Esophagus squamous epithelium (tissue), 5 donors: ENCODE data around the gene SPEG. TPM values are rescaled to one million over a fixed set of nuclear protein-coding genes. Genes with fewer than 3 reads are reported as not detected.

Experiments
- DNase-seq: peaks from one replicate; lab custom pipeline; 2025; lab: John Stamatoyannopoulos, UW
- H3K27ac ChIP-seq, 4 donors: fragments of 200-600 bp; sonication (generic); one replicate each; pipeline ENCODE4 v1.5.1; 2016 to 2019; ENCODE audit warnings: mild to moderate bottlenecking in 1 of 4
- H3K27me3 ChIP-seq, 4 donors: fragments of 200-600 bp; sonication (generic); 1 replicate in 3 of 4; 2 replicates in 1 of 4; pipeline versions ENCODE4 v1.5.1 to v1.6.0; 2017 to 2021; ENCODE audit warnings: antibody characterized with exemption in 1 of 4
- H3K36me3 ChIP-seq, 3 donors: fragments of 200-600 bp; sonication (generic); one replicate each; pipeline ENCODE4 v1.5.1; 2016 to 2019
- H3K4me1 ChIP-seq, 3 donors: fragments of 200-600 bp; sonication (generic); one replicate each; pipeline ENCODE4 v1.5.1; 2017 to 2019
- H3K4me3 ChIP-seq, 4 donors: fragments of 200-600 bp; sonication (generic); 1 replicate in 3 of 4; 2 replicates in 1 of 4; pipeline ENCODE4 v1.5.1; 2016 to 2019; ENCODE audit warnings: mild to moderate bottlenecking in 2 of 4, moderate library complexity in 1 of 4
- H3K9me3 ChIP-seq, 3 donors: fragments of 200-600 bp; sonication (generic); one replicate each; pipeline ENCODE4 v1.5.1; 2016 to 2019
- POLR2A ChIP-seq, 4 donors: fragments of 450-650 bp; IDR thresholded peaks; one replicate each; pipeline ENCODE4 v1.6.1; 2017; ENCODE audit warnings: antibody characterized with exemption in 4 of 4, mild to moderate bottlenecking in 4 of 4, moderate library complexity in 3 of 4
- WGBS, 2 donors: methylation state at CpG; one replicate each; pipeline ENCODE4 v1.1.5; 2018; 5-methylcytosine and 5-hydroxymethylcytosine counted together
- intact Hi-C: fragments of 100-400 bp; cut with DNase I; formaldehyde crosslinking; loops from one replicate; pipeline ENCODE4 v1.15.0; 2022
- total RNA-seq, 4 donors: library from RNA; depleted of rRNA; stranded (reverse); fragments of >200 nt; gene quantifications; one replicate each; pipeline ENCODE4 v1.1.0, GENCODE V29; 2016
- TF ChIP-seq, protein P1 (sequence below), 6 experiments: fragments of 450-650 bp in 4 of 6; fragments of 200-600 bp in 2 of 6; sonication (generic) in 2 of 6; IDR thresholded peaks; one replicate each; pipeline ENCODE4 v1.5.1; 2016 to 2019; ENCODE audit warnings: antibody characterized with exemption in 6 of 6, mild to moderate bottlenecking in 4 of 6, moderate library complexity in 4 of 6
- donor health status: DM: yes; HTN: yes; CAD: no.

SPEG gene
- total RNA-seq, 4 donors from 2014 or later, result 3.8 to 29.0 (median 5.0) TPM

DNA sequence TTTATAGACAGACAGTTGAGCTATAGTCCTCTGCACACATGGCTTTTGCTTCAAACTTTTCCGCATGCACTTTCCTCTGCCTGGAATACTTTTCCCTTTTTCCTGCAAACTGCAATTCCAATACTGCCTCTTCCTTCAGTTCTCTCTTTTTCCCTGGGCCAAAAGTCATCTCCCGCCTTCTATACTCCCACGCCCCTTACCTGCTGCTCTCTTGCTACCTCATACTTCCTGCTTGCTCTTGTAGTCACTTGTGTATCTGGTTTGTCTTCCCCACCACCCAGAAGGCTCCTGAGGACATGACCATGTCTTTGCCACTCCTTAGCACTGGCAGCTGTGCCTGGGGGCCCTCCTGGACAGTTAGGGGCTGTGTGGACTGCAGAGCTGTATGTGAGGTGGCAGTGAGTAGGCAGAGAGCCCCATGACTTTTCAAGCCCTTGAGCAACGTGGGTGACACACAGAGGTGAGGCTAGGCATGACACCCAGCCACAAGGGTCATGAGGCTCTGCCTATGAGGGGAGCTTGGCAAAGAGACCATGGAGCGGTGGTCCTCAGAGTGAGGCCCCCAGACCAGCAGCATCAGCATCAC lies 23.2 kb downstream of the SPEG start:
- WGBS, 2 donors, result 43 to 65% methylated on average over 4 of the region's 5 CpGs
- peak overlapping the region in 3 of 4 donors; percentile 65 to 88 (median 74) for H3K27ac ChIP-seq
- H3K9me3 ChIP-seq, result no peaks in the 10 kb centered on the region
- H3K4me3 ChIP-seq, result no peak overlapping the region
- no peak for DNase-seq
- H3K36me3 ChIP-seq, result no peaks in the 10 kb centered on the region
- no peak for TF ChIP-seq POLR2A (IDR thresholded peaks at IDR 0.05)
- TF ChIP-seq, protein P1, sequence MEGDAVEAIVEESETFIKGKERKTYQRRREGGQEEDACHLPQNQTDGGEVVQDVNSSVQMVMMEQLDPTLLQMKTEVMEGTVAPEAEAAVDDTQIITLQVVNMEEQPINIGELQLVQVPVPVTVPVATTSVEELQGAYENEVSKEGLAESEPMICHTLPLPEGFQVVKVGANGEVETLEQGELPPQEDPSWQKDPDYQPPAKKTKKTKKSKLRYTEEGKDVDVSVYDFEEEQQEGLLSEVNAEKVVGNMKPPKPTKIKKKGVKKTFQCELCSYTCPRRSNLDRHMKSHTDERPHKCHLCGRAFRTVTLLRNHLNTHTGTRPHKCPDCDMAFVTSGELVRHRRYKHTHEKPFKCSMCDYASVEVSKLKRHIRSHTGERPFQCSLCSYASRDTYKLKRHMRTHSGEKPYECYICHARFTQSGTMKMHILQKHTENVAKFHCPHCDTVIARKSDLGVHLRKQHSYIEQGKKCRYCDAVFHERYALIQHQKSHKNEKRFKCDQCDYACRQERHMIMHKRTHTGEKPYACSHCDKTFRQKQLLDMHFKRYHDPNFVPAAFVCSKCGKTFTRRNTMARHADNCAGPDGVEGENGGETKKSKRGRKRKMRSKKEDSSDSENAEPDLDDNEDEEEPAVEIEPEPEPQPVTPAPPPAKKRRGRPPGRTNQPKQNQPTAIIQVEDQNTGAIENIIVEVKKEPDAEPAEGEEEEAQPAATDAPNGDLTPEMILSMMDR (IDR thresholded peaks at IDR 0.05), result peak in 1 of 6 experiments; percentile 9
- H3K4me1 ChIP-seq, result peaks cover 0 to 54% (median 14%) of the 10 kb centered on the region in 3 donors
- intact Hi-C loops, result no loop called here
- H3K27me3 ChIP-seq, result peaks cover 0 to 20% (median 0%) of the 10 kb centered on the region in 4 donors

DNA sequence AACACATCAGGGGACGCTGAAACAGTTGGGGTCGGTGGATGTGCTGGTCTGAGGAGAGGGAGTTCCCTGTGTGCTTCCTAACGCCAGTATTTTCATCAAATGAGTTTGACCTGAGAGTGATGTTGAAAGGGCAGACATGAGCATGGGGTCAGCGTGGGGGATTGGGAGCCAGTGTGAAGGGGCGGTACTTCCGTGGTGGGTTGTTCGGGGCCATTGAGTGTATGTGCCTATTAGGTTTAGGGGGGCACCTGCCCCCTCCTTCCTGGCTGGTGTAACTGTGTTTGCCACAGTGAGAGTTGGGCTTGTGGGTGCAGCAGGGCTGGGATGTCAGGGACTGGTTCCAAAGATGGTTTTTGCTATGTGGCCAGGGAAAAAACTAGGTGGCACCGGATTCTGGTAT lies 24.4 kb downstream of the SPEG start:
- Histone ChIP-seq H3K27ac (peak overlapping the region in 3 of 4 donors; percentile 74 to 88 (median 87)), H3K4me3 (no peak overlapping the region), H3K36me3 (no peaks in the 10 kb centered on the region), H3K9me3 (no peaks in the 10 kb centered on the region), H3K27me3 (peaks cover 0 to 9% (median 0%) of the 10 kb centered on the region in 4 donors), H3K4me1 (peaks cover 0 to 43% (median 7%) of the 10 kb centered on the region in 3 donors)
- intact Hi-C loops, result no loop called here
- no peak for DNase-seq
- TF ChIP-seq, protein P1 (IDR thresholded peaks at IDR 0.05), result no peak
- TF ChIP-seq POLR2A (IDR thresholded peaks at IDR 0.05), result no peak
- WGBS, 2 donors, result 66 to 72% methylated on average over 6 to 8 of the region's 8 CpGs

DNA sequence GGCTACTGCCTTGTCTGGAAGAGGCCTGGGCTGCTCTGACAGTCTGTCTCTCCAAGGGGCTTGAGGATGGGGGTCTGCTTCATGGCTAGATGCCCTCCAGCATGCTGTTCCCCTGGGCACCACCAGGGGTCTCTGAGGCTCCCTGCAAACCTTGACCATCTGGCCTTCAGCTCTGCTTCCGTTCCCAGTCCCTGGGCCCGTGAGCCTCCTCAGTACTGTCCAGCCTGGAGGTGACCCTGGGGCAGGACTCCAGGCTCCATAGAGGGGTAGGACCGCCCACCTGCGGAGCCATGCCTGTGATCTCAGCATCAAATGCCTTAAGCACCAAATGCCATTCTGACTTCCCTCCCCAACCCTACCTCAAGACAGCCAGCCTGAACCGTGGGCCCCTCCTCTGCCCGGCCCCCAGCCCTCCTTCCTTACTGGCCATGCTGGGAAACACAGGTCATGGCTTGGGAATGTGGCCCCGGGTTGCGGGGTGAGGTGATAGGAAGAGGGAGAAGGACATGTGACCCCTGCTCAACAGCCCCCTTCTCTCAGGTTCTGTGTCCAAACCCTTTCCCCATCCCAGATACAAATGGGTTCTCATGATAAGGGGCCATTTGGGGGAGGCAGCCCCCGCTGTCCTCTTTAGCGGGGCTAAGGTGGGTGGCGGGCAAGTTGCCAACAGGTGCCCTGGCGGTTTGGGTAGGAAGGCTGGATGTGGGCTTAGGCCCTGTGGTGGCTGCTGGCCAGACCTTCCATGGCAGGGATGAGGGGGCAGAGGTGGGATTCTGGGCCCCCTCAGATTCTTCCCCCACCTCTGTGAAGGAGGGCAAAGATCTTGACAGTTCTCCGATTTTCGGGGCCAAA lies 25.0 kb downstream of the SPEG start:
- H3K4me1 ChIP-seq, result peaks cover 0 to 40% (median 3%) of the 10 kb centered on the region in 3 donors
- DNase-seq, result no peak
- no peak for TF ChIP-seq POLR2A (IDR thresholded peaks at IDR 0.05)
- TF ChIP-seq, protein P1 (IDR thresholded peaks at IDR 0.05), result peak; percentile 56 to 83 (median 73)
- H3K9me3 ChIP-seq, result no peaks in the 10 kb centered on the region
- peaks cover 0 to 9% (median 0%) of the 10 kb centered on the region in 4 donors for H3K27me3 ChIP-seq
- 61 to 94% methylated on average over 3 to 12 of the region's 14 CpGs for WGBS, 2 donors
- H3K27ac ChIP-seq, result peak overlapping the region; percentile 54 to 88 (median 80)
- peak overlapping the region in 1 of 4 donors; percentile 20 for H3K4me3 ChIP-seq
- intact Hi-C loops, result no loop called here
- peaks cover 0 to 4% (median 0%) of the 10 kb centered on the region in 3 donors for H3K36me3 ChIP-seq

DNA sequence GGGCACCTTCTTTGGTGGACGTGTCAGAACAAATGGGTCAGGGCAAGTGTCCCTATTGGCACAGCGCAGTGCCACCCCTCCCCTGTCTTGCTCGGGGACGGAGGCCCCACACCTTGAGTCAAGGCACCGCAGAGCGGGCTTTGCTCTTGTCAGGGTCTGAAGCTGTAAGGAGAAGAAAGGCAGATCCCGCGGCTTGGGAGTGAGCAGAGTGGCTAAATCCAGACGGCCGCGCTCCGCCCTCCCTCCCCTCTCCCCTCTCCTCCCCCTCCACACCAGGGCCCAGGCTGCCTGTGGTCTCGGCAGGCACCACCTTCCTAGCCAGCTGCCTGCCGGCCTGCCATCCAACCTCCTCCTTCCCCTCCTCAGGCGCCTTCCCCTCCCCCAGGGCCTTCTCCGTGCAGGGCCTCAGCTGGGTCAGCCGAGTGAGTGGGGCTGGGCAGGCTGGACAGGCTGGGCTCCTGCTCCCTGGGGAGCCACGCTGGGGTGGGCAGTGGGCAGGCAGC lies 25.8 kb downstream of the SPEG start:
- DNase-seq, result no peak
- H3K9me3 ChIP-seq, result no peaks in the 10 kb centered on the region
- peaks cover 0 to 46% (median 3%) of the 10 kb centered on the region in 3 donors for H3K4me1 ChIP-seq
- H3K36me3 ChIP-seq, result peaks cover 0 to 12% (median 0%) of the 10 kb centered on the region in 3 donors
- H3K27me3 ChIP-seq, result peaks cover 0 to 9% (median 0%) of the 10 kb centered on the region in 4 donors
- WGBS, 2 donors, result 59 to 69% methylated on average over 9 to 14 of the region's 18 CpGs
- TF ChIP-seq, protein P1 (IDR thresholded peaks at IDR 0.05), result no peak
- peak in 1 of 4 donors; percentile 33 for TF ChIP-seq POLR2A (IDR thresholded peaks at IDR 0.05)
- H3K27ac ChIP-seq, result peak overlapping the region; percentile 54 to 88 (median 80)
- intact Hi-C loops, result no loop called here
- H3K4me3 ChIP-seq, result peak overlapping the region in 1 of 4 donors; percentile 20
